Superior temporal gyrus (tissue), 1 donor: ENCODE data around the gene WDR77.

Source experiments
- DNase-seq: peaks from one replicate; pipeline ENCODE4 v3.0.0-alpha.2; 2016; ENCODE audit errors: extremely low spot score

WDR77 gene

DNA sequence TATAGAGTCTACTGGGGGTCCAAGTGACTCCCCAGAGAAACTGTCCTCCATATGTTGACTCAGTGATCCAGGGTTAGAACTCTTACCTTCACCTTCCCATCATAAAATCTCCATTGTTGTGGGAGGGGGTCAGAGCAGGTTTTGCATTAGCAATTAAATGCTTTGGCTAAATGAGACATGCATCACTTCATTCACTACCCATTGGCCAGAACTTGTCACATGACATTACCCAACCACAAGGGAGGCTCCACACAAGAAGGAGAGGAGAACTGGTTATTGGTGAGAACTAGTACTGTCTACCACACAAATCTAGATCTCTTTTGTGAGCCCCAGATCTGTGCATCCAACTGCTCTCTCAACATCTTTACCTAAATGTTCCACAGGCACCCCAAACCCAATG lies 20.5 kb upstream of the WDR77 start:
- no peak for DNase-seq

DNA sequence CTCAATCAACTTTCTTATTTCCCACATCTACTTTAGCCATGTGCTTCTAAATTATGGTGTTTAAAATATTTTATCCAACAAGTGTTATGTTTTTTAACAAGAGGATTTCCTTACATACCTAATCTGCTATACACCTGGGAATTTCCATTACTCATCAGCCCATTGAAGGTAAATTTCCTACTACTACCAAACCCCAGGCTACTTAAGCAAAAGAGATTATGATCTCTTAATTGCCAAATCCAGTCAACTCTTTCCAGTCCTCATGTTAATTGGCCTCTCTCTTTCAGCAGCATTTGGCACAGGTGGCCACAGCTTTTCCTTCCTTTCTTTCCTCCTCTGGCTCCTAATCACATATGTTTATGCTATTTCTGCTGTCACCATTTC lies 19.7 kb upstream of the WDR77 start:
- no peak for DNase-seq

DNA sequence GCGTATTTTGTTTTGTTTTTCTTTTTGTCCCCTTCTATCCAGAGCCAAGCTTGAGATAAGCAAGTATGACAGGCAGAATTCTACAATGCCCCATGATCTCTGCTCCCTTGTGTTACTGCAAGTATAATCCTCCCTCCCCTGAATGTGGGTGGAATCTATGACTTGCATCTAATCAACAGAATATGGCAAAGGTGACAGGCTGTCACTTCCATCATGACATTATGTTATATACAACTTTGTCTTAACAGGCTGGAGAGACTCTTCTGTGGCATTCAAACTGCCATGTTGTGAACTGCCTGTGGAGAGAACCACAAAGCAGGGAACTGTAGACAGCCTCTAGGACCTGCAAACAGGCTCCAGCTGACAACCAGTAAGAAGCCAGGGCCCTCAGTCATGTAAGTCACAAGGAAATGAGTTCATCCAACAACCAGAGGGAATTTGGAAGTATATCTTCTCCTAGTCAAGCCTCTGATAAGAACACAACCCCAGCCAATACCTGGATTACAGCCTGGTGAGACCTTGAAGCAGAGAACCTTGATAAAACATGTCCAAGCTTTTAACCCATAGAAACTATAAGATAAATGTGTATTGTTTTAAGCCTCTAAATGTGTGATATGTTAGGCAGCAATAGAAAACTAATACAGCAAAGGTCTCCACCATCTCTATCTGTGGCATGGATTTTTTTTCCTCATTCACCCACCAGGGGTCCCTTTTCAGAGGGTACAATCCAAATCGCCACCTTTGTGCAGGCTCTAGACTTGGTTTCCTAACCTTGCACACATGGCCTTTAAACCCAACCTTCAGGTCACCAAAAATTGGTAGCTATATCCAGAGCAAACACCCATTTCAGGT lies 19.0 kb upstream of the WDR77 start:
- DNase-seq: no peak

DNA sequence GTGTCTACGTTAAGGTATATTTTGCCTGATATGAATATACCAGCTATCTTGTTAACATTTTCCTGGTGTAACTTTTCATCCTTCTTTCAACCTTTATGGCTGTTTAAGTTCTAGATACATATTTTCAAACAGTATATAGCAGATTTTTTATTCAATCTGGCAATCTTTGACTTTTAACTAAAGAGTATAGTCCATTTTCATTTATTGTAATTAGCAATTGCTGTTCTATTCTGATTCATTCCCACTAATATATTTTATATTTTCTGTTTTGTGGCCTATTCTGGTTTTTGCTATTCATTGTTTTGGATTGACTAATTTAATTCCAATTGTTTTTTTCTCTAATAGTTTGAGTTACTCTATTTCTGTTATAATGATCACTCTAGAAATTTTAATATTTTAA lies 17.4 kb upstream of the WDR77 start:
- DNase-seq: no peak

- DNase-seq: no peak
Measured at GRCh38 chr1:111465754-111466153, 16.7 kb upstream of the WDR77 start.

GRCh38 chr1:111463029-111463683 lies 14.1 kb upstream of the WDR77 start:
- no peak for DNase-seq

DNA sequence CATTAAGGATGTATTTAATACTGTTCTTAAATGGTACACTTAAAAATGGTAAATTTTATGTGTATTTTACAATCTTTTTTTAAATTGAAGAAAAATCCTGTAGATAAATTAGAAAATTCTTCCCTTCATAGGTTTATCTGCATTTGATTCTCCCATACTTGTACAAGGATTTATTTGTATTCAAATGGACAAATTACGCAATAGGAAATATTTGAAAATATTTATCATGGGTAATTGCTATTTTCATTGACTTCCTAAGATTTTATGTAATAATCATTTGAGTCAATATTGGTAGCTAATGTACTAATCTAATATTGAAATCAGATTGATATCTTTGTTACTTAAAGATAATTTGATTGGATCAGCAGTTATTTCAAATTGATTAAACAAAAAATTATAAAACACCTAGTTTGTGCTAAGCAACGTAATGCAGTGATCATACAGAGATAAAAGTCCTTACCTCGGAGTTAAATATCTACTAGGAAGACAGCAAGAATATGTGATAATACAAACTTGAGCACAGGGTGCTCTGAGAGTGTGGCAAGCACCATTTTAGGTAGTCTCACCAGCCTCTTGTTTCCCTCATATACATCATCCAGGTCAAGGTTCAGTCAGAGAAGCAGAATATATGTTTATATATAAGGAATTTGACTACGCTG lies 13.4 kb upstream of the WDR77 start:
- no peak for DNase-seq

GRCh38 chr1:111461765-111462164 lies 12.7 kb upstream of the WDR77 start:
- no peak for DNase-seq

DNA sequence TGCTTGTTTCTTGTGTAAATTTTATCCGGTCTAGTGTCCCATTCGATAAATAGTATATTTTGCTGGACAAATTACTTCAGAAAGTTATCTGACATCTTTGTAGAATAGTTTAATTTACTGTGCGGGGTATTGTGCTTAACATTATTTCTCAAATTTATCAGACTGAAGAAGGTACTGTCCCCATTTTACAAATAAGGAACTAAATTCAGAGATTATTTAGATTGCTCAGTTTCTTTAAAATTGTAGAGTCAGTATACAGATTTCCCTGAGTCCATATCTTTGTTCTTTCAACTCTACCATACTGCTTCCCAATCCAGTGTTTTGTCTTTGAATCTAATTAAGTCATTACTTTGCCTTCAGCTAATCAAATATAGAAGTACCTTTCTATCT lies 6.6 kb upstream of the WDR77 start:
- no peak for DNase-seq

GRCh38 chr1:111454859-111455641 lies 6.0 kb upstream of the WDR77 start:
- DNase-seq: no peak

DNA sequence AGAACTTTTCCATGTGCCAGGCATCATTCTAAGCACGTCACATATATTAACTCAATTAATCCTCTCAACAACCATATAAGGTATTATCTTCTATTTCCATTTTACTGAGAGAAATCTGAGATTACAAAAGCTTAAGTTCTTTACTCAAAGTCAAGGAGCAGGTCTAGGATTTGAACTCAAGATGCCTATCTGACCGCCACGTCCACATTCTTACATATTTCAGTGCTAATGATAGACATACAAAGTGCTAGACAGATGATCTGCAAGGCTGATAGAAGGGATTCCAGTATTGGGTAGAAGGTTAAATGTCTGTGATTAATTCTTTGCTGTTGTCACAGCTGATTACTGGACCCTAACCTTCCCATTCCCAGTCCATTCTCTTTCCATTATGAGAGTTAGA lies 4.7 kb upstream of the WDR77 start:
- DNase-seq: no peak

DNA sequence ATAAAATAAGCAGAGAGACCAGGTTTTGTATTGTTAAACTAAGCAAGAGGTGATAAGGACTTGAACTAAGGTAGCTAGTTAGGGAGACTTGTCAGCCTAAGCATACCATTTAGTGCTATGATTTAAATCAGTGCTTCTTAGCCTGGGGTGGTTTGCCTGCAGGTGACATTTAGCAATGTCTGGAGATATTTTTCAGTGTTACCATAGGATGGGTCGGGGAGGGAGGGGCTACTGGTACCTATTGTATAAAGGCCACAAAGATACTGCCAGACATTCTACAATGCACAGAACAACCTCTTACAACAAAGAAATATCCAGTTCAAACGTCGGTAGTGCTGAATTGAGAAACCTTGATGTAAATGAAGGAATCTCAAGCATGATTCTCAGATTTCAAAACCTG lies 3.5 kb upstream of the WDR77 start:
- no peak for DNase-seq

- DNase-seq: no peak
Measured at GRCh38 chr1:111450185-111450584, 1.1 kb upstream of the WDR77 start.

GRCh38 chr1:111449703-111450017 lies 604 bp upstream of the WDR77 start:
- DNase-seq: no peak

DNA sequence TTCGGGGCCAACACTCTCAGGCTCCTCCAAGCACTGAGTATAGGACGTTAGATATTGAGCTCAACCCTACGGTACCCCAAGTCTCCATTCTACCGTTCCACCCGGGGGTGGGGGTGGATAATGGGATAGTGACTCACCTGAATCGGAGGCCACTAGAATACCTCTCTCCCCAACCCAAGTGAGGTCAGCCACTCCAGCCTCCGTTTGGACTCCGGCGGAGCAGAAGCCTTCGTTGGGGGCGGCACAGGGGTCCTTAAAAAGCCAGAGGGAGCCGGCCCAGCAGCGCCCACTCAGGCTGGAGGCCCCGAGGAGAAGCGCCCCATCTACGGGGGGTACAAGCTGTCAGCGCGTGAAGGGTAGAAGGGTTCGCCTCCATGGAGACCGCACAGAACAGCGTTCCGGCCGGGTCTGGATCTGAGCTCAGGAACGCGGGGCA lies 556 bp downstream of the WDR77 start:
- no peak for DNase-seq

- DNase-seq: no peak
Measured at GRCh38 chr1:111446967-111447892, 1.8 kb downstream of the WDR77 start.

DNA sequence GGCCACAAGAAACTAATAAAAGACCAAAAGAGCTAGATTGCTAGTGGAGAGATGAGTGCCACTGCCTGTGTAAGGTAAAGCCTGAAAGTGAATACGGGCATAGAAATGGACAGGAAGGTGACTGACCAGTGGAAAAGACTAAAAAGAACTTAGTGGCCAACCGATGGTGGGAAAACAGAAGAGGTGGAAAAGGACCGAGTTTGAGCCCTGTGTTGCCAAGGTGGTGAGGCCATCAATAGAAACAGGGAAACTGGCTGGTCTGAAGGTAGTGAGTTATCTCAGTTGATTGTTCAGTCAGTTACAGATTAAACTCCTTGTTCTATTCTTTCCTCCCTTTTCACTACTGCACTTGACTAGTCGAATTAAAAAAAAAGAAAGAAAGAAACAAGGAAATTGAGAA lies 2.5 kb downstream of the WDR77 start:
- DNase-seq: no peak

DNA sequence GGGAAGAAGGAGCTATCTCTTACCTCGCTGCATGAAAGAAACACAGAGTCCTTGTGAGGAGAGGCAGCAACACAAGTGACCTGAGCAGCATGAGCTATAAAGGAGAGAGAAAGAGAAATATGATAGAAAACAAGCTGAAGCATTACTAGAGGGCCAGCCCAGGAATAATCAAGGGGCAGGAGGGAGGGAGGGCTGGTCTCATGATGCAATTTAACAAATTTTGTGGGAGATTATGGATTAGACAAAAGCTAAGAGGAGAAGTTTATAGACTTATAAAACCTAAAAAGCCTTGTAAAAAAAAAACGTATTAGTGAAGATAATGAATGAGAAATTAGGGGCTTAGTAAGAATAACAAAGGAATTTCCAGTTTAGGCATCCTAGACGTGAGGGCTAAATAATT lies 5.0 kb downstream of the WDR77 start:
- DNase-seq: no peak

GRCh38 chr1:111442457-111442856 lies 6.6 kb downstream of the WDR77 start:
- DNase-seq: no peak

- DNase-seq: no peak
Measured at GRCh38 chr1:111441573-111442192, 7.4 kb downstream of the WDR77 start.
